ENCODE measurements around the gene FAM118A. TPM values are rescaled to one million over a fixed set of nuclear protein-coding genes. Genes with fewer than 3 reads are reported as not detected.

Gene FAM118A
- total and polyA plus RNA-seq, 2 of the 8 experiments (the other 6 are each of a cell fraction or from before 2014, with no cell fraction given): 8.5 to 18.6 TPM

GRCh38 chr22:45358127-45358526 is 48.4 kb downstream of the FAM118A start:
- POLR2A ChIA-PET (ENCODE audit: partially characterized antibody): no interaction called here
- H3K9ac ChIP-seq (replicated peaks in 1 of 4; ENCODE audit: extremely low read depth in 1 of 4, low read depth in 3 of 4, low read length in 3 of 4): no peak overlapping the region
- CTCF ChIA-PET (ENCODE audit: partially characterized antibody): interaction anchor here (0.8 kb wide), 1 partner anchor 23 kb away, joined by 3 read pairs; no protein-coding TSS in a partner anchor

More at GRCh38 chr22:45358127-45358526, 48.4 kb downstream of the FAM118A start:
- H4K5ac ChIP-seq (ENCODE audit: insufficient read length, low read depth, low read length): no peak overlapping the region
- no peak overlapping the region for H3K56ac ChIP-seq (replicated peaks; ENCODE audit: insufficient read length, low read depth, low read length)
- H3K9me3 ChIP-seq (ENCODE audit: insufficient read depth in 2 of 2, low read depth in 1 of 2, low read length in 1 of 2): no peaks in the 10 kb centered on the region
- no peaks in the 10 kb centered on the region for H3K79me2 ChIP-seq (ENCODE audit: control insufficient read depth in 1 of 2, insufficient read depth in 2 of 2, low read length in 2 of 2)
- TF ChIP-seq BRCA1 (IDR thresholded peaks at IDR 0.05; ENCODE audit: low read depth, low read length): no peak
- TF ChIP-seq JUN (IDR thresholded peaks at IDR 0.05; ENCODE audit: low read depth, low read length): no peak
- TF ChIP-seq SP2 (IDR thresholded peaks at IDR 0.05; ENCODE audit: low read length): no peak
- TF ChIP-seq RXRA (IDR thresholded peaks at IDR 0.05; ENCODE audit: insufficient read depth, low read depth, low read length): no peak
- H2AK5ac ChIP-seq (ENCODE audit: low read depth, low read length): no peak overlapping the region
- FAIRE-seq: no peak
- no peak overlapping the region for H3K4me2 ChIP-seq (ENCODE audit: insufficient read depth in 1 of 2, low read depth in 2 of 2, low read length in 2 of 2)
- no peak overlapping the region for H2BK12ac ChIP-seq (ENCODE audit: low read depth, low read length)
- no peak overlapping the region for H3K18ac ChIP-seq (ENCODE audit: extremely low read depth, low read length)
- no peak overlapping the region for H3K23ac ChIP-seq (ENCODE audit: insufficient read length)
- H3K27me3 ChIP-seq (replicated peaks in 1 of 4; ENCODE audit: control insufficient read depth in 3 of 4, extremely low read depth in 1 of 4, insufficient read depth in 3 of 4, low read length in 3 of 4): no peaks in the 10 kb centered on the region
- H3K23me2 ChIP-seq (ENCODE audit: low read depth, low read length): no peaks in the 10 kb centered on the region
- no peaks in the 10 kb centered on the region for H4K20me1 ChIP-seq (replicated peaks in 1 of 2; ENCODE audit: control insufficient read depth in 1 of 2, insufficient read depth in 2 of 2, low read length in 2 of 2)
- no peaks in the 10 kb centered on the region for H3K36me3 ChIP-seq (ENCODE audit: control insufficient read depth in 2 of 4, insufficient read depth in 4 of 4, low read length in 3 of 4)
- H4K8ac ChIP-seq (ENCODE audit: extremely low read depth, insufficient read depth, low read length): no peak overlapping the region
- DNase-seq (ENCODE audit: low read depth in 1 of 2, low spot score in 2 of 2): no peak
- no peak overlapping the region for H3K14ac ChIP-seq (ENCODE audit: insufficient read length)
- no peak overlapping the region for H2BK5ac ChIP-seq (ENCODE audit: low read depth, low read length)
- no peak overlapping the region for H2BK120ac ChIP-seq (replicated peaks; ENCODE audit: low read depth, low read length)
- 96% methylated on average over 1 of the region's 1 CpG; no CpG with 5 or more reads in 1 of the 2 experiments for WGBS, 2 experiments (ENCODE audit: extremely low coverage in 1 of 2, insufficient coverage in 1 of 2, insufficient read length in 1 of 2, insufficient replicate concordance in 2 of 2, low coverage in 1 of 2, low lambda C conversion rate in 2 of 2, missing lambda C conversion rate in 1 of 2)
- no peak overlapping the region for H3K4ac ChIP-seq (replicated peaks; ENCODE audit: insufficient read length, low read depth, low read length)
- H3K4me1 ChIP-seq (replicated peaks in 1 of 4; ENCODE audit: control insufficient read depth in 3 of 4, insufficient read depth in 4 of 4, low read length in 3 of 4): no peaks in the 10 kb centered on the region
- no peak overlapping the region for H4K91ac ChIP-seq (replicated peaks; ENCODE audit: insufficient read length, low read length)
- H2BK20ac ChIP-seq (ENCODE audit: low read length): no peak overlapping the region
- H2AFZ ChIP-seq (ENCODE audit: low read length): no peak overlapping the region
- H3K27ac ChIP-seq (ENCODE audit: low read depth, low read length): no peak overlapping the region
- no peak overlapping the region for H3K4me3 ChIP-seq (ENCODE audit: extremely low read depth in 1 of 4, insufficient read depth in 2 of 4, low read depth in 3 of 4, low read length in 4 of 4)
- H2BK15ac ChIP-seq (ENCODE audit: low read length): no peak overlapping the region
- no peaks in the 10 kb centered on the region for H3K79me1 ChIP-seq (ENCODE audit: low read depth, low read length)
